SK-N-SH treated with all-trans-retinoic acid at 6 μM for 48 hours (cell line): ENCODE data around the gene YIPF2.

ENCODE experiments used
- ATAC-seq: fragments of 200-7000 bp; cut with Tn5 transposase; 3 replicates; pipeline ENCODE4 v1.9.1; 2020; ENCODE audit warnings: mild to moderate bottlenecking, moderate library complexity
- ARNTL ChIP-seq: fragments of 450-650 bp; formaldehyde crosslinking; IDR thresholded peaks from 2 replicates; pipeline ENCODE4 v1.5.0; 2020; ENCODE audit warnings: low read depth, mild to moderate bottlenecking, moderate library complexity, borderline replicate concordance
- BACH2 ChIP-seq: fragments of 250-450 bp; sonication (Bioruptor Pico); IDR thresholded peaks from 2 replicates; pipeline ENCODE4 v1.9.0; 2021; ENCODE audit warnings: mild to moderate bottlenecking, borderline replicate concordance
- CSDC2 ChIP-seq: fragments of 250-450 bp; sonication (Bioruptor Pico); IDR thresholded peaks from 2 replicates; pipeline ENCODE4 v1.5.0; 2020; ENCODE audit warnings: mild to moderate bottlenecking, moderate library complexity
- ESRRG ChIP-seq: fragments of 250-450 bp; sonication (Bioruptor Pico); IDR thresholded peaks from 2 replicates; pipeline ENCODE4 v1.6.1; 2021; ENCODE audit warnings: mild to moderate bottlenecking
- GLIS3 ChIP-seq: fragments of 250-450 bp; sonication (Bioruptor Pico); IDR thresholded peaks from 2 replicates; pipeline ENCODE4 v1.5.0; 2020; ENCODE audit warnings: mild to moderate bottlenecking, moderate library complexity
- ISL1 ChIP-seq: fragments of 250-450 bp; sonication (Bioruptor Pico); IDR thresholded peaks from 2 replicates; pipeline ENCODE4 v2.1.2; 2022; ENCODE audit warnings: mild to moderate bottlenecking, moderate library complexity
- OSR1 ChIP-seq: fragments of 250-450 bp; sonication (Bioruptor Pico); IDR thresholded peaks from 2 replicates; pipeline ENCODE4 v1.8.0; 2022; ENCODE audit warnings: moderate library complexity, mild to moderate bottlenecking, inconsistent platforms
- PPARA ChIP-seq: fragments of 250-450 bp; sonication (Bioruptor Pico); IDR thresholded peaks from 2 replicates; pipeline ENCODE4 v1.5.0; 2020; ENCODE audit warnings: mild to moderate bottlenecking, borderline replicate concordance
- RARB ChIP-seq: fragments of 250-450 bp; sonication (Bioruptor Pico); IDR thresholded peaks from 2 replicates; pipeline ENCODE4 v1.8.0; 2021; ENCODE audit warnings: mild to moderate bottlenecking, moderate library complexity
- SNAI2 ChIP-seq: fragments of 250-450 bp; sonication (Bioruptor Pico); IDR thresholded peaks from 2 replicates; pipeline ENCODE4 v1.5.0; 2020; ENCODE audit warnings: mild to moderate bottlenecking, moderate library complexity
- TCF4 ChIP-seq: fragments of 250-450 bp; sonication (Bioruptor Pico); IDR thresholded peaks from 2 replicates; pipeline ENCODE4 v1.8.0; 2021; ENCODE audit warnings: mild to moderate bottlenecking, moderate library complexity, borderline replicate concordance
- TOX ChIP-seq: fragments of 250-450 bp; sonication (Bioruptor Pico); IDR thresholded peaks from 2 replicates; pipeline ENCODE4 v1.8.0; 2021; ENCODE audit warnings: mild to moderate bottlenecking, moderate library complexity, borderline replicate concordance
- ZC3H10 ChIP-seq: fragments of 250-450 bp; sonication (Bioruptor Pico); IDR thresholded peaks from 2 replicates; pipeline ENCODE4 v1.5.1; 2021; ENCODE audit warnings: mild to moderate bottlenecking, moderate library complexity
- ZFP3 ChIP-seq: fragments of 250-450 bp; sonication (Bioruptor Pico); IDR thresholded peaks from 2 replicates; pipeline ENCODE4 v1.5.0; 2020; ENCODE audit warnings: mild to moderate bottlenecking, moderate library complexity
- ZFP30 ChIP-seq: fragments of 450-650 bp; formaldehyde crosslinking; IDR thresholded peaks from 2 replicates; pipeline ENCODE4 v1.5.0; 2022; ENCODE audit warnings: mild to moderate bottlenecking, moderate library complexity
- ZNF565 ChIP-seq: fragments of 450-650 bp; formaldehyde crosslinking; conservative IDR thresholded peaks from 2 replicates; pipeline ENCODE4 v1.5.0; 2020; ENCODE audit warnings: low read depth, mild to moderate bottlenecking, moderate library complexity
- ZNF70 ChIP-seq: fragments of 450-650 bp; formaldehyde crosslinking; IDR thresholded peaks from 2 replicates; pipeline ENCODE4 v1.5.0; 2020; ENCODE audit warnings: mild to moderate bottlenecking, moderate library complexity
- ZNF8 ChIP-seq: fragments of 450-650 bp; formaldehyde crosslinking; IDR thresholded peaks from 2 replicates; pipeline ENCODE4 v1.5.0; 2020; ENCODE audit warnings: mild to moderate bottlenecking, moderate library complexity
- TF ChIP-seq, protein P1 (sequence below): fragments of 250-450 bp; sonication (Bioruptor Pico); IDR thresholded peaks from 2 replicates; pipeline ENCODE4 v1.8.0; 2021; ENCODE audit warnings: low read depth, mild to moderate bottlenecking, moderate library complexity, borderline replicate concordance
- TF ChIP-seq, protein P2 (sequence below): fragments of 250-450 bp; sonication (Bioruptor Pico); IDR thresholded peaks from 2 replicates; pipeline ENCODE4 v1.5.1; 2020; ENCODE audit warnings: low read depth, mild to moderate bottlenecking, moderate library complexity
- TF ChIP-seq, protein P3 (sequence below): fragments of 250-450 bp; sonication (Bioruptor Pico); IDR thresholded peaks from 2 replicates; pipeline ENCODE4 v1.5.0; 2020; ENCODE audit warnings: mild to moderate bottlenecking, moderate library complexity
- TF ChIP-seq, protein P4 (sequence below): fragments of 250-450 bp; sonication (Bioruptor Pico); IDR thresholded peaks from 2 replicates; pipeline ENCODE4 v1.8.0; 2020; ENCODE audit warnings: mild to moderate bottlenecking, moderate library complexity, borderline replicate concordance
- TF ChIP-seq, protein P5 (sequence below): fragments of 250-450 bp; sonication (Bioruptor Pico); IDR thresholded peaks from 2 replicates; pipeline ENCODE4 v1.5.1; 2021; ENCODE audit warnings: mild to moderate bottlenecking, moderate library complexity

The YIPF2 gene

DNA sequence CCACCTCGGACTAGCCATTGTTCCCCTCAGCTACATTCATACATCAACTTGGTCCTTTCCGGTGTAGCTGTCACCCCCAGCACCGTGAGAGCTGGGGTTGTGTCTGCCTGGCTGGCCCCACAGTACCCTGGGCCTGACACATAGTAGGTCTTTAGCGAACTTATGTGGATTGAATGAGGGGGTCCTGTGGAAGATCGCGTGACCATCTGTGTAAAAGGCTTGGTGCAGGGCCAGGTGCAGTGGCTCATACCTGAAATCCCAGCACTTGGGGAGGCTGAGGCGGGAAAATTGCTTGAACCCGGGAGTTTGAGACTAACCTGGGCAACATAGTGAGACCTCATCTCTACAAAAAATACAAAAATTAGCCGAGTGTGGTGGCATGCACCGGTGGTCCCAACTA lies 34.4 kb upstream of the YIPF2 start (continued):
- TF ChIP-seq, protein P1, sequence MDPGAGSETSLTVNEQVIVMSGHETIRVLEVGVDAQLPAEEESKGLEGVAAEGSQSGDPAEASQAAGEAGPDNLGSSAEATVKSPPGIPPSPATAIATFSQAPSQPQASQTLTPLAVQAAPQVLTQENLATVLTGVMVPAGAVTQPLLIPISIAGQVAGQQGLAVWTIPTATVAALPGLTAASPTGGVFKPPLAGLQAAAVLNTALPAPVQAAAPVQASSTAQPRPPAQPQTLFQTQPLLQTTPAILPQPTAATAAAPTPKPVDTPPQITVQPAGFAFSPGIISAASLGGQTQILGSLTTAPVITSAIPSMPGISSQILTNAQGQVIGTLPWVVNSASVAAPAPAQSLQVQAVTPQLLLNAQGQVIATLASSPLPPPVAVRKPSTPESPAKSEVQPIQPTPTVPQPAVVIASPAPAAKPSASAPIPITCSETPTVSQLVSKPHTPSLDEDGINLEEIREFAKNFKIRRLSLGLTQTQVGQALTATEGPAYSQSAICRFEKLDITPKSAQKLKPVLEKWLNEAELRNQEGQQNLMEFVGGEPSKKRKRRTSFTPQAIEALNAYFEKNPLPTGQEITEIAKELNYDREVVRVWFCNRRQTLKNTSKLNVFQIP (CRISPR knock-in tag), result no peak
- TF ChIP-seq ESRRG (CRISPR knock-in tag), result no peak
- no peak for TF ChIP-seq TCF4 (CRISPR knock-in tag)
- TF ChIP-seq RARB (CRISPR knock-in tag), result no peak
- no peak for TF ChIP-seq ZNF70 (CRISPR knock-in tag)
- no peak for TF ChIP-seq ZC3H10 (CRISPR knock-in tag)
- no peak for TF ChIP-seq OSR1
- no peak for TF ChIP-seq PPARA
- TF ChIP-seq SNAI2 (CRISPR knock-in tag), result no peak

DNA sequence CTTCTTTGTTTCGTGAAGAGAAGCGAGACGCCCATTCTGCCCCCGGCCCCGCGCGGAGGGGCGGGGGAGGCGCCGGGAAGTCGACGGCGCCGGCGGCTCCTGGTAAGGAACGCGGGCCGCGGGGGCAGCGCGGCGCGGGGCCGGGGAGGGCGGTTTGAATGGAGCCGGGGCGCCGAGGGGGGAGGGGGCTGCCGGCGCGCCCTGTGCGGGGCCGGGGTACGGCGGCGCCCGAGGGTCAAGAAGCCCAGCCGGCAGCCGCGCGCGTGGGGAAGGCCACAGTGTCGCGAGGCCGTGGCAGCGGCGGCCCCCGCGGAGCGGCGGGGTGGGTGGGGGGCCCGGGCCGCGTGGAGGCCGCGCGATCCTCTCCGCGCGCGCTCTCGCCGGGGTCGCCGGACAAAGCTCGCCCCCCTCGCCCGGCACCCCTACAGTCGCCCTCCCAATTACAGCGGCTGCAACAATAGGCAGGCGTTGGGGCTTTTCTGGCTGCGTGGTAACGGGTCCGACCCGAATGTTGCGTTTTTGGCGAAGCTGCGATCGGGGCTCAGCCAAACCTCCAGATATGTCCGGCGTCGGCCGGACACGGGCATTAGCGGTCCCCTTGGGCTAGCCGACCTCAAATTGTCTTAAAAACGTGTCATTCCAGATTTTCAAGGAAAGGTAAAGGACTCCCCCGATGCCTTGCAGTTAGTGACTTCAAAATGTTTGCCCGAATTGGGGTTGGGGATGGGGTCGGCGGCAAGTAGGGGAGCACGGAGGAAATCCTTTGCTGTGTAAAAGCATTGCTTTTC lies 32.8 kb upstream of the YIPF2 start:
- TF ChIP-seq ISL1 (CRISPR knock-in tag) (no peak), SNAI2 (CRISPR knock-in tag) (no peak), ARNTL (CRISPR knock-in tag) (no peak), TOX (CRISPR knock-in tag) (no peak), TCF4 (CRISPR knock-in tag) (no peak)
- TF ChIP-seq, protein P1 (CRISPR knock-in tag), result no peak
- peak; percentile 31 for ATAC-seq

DNA sequence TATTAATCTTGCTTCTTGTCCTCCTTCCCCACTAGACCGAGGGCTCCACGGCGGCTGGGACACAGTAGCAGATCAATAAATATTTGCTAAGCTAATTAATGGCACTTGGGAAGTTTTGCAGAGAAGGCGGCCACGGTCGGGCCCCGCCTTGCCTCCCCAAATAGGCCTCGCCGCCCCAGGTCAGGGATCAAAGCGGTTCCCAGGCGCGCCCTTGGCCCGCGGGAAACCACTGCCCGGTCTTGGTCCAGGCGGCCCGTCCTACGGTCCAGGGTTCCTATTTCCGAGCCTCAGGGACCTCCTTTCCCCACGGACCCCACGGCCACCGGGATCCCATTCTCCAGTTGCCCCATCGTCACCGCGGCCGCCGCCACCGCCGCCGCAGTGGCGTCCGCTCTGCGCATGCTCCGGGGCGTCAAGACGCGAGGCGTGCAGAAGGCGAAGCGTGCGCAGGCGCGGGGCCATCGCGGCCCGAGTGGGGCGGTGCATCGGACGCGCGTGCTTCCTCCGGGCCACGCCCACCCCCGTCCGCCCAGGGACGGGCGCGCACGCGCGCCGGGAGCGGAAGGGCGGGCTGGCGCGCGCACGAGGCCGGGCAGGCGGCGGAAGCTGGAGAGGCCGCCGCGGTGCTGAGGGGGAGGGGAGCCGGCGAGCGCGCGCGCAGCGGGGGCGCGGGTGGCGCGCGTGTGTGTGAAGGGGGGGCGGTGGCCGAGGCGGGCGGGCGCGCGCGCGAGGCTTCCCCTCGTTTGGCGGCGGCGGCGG lies 32.1 kb upstream of the YIPF2 start, which contains the start of gene SMARCA4:
TSS of gene SMARCA4 (plus strand) at position 717 of the 759 bp plus-strand sequence. CDS start 23,122 bp downstream, outside the sequence.
- ATAC-seq, result peak; percentile 84
- TF ChIP-seq, protein P2, sequence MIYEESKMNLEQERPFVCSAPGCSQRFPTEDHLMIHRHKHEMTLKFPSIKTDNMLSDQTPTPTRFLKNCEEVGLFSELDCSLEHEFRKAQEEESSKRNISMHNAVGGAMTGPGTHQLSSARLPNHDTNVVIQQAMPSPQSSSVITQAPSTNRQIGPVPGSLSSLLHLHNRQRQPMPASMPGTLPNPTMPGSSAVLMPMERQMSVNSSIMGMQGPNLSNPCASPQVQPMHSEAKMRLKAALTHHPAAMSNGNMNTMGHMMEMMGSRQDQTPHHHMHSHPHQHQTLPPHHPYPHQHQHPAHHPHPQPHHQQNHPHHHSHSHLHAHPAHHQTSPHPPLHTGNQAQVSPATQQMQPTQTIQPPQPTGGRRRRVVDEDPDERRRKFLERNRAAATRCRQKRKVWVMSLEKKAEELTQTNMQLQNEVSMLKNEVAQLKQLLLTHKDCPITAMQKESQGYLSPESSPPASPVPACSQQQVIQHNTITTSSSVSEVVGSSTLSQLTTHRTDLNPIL (CRISPR knock-in tag), result no peak
- no peak for TF ChIP-seq TOX (CRISPR knock-in tag)
- TF ChIP-seq TCF4 (CRISPR knock-in tag), result no peak
- peak; percentile 95 for TF ChIP-seq CSDC2 (CRISPR knock-in tag)
- TF ChIP-seq PPARA, result peak; percentile 82; the same call in 1 of the 2 replicates
- TF ChIP-seq ZNF8 (CRISPR knock-in tag), result no peak
- TF ChIP-seq BACH2 (CRISPR knock-in tag), result no peak
- TF ChIP-seq RARB (CRISPR knock-in tag), result no peak
- TF ChIP-seq ESRRG (CRISPR knock-in tag), result no peak
- peak; percentile 97 for TF ChIP-seq SNAI2 (CRISPR knock-in tag)
- no peak for TF ChIP-seq ZNF565 (CRISPR knock-in tag)
- no peak for TF ChIP-seq ZFP3 (CRISPR knock-in tag)
- no peak for TF ChIP-seq GLIS3 (CRISPR knock-in tag)
- TF ChIP-seq OSR1, result peak; percentile 77; the same call in 1 of the 2 replicates
- TF ChIP-seq ZC3H10 (CRISPR knock-in tag), result 0 out of 2 replicates have a peak, but pooled peaks have one; percentile 40
- no peak for TF ChIP-seq ZNF70 (CRISPR knock-in tag)
- TF ChIP-seq, protein P3, sequence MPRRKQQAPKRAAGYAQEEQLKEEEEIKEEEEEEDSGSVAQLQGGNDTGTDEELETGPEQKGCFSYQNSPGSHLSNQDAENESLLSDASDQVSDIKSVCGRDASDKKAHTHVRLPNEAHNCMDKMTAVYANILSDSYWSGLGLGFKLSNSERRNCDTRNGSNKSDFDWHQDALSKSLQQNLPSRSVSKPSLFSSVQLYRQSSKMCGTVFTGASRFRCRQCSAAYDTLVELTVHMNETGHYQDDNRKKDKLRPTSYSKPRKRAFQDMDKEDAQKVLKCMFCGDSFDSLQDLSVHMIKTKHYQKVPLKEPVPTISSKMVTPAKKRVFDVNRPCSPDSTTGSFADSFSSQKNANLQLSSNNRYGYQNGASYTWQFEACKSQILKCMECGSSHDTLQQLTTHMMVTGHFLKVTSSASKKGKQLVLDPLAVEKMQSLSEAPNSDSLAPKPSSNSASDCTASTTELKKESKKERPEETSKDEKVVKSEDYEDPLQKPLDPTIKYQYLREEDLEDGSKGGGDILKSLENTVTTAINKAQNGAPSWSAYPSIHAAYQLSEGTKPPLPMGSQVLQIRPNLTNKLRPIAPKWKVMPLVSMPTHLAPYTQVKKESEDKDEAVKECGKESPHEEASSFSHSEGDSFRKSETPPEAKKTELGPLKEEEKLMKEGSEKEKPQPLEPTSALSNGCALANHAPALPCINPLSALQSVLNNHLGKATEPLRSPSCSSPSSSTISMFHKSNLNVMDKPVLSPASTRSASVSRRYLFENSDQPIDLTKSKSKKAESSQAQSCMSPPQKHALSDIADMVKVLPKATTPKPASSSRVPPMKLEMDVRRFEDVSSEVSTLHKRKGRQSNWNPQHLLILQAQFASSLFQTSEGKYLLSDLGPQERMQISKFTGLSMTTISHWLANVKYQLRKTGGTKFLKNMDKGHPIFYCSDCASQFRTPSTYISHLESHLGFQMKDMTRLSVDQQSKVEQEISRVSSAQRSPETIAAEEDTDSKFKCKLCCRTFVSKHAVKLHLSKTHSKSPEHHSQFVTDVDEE (CRISPR knock-in tag), result peak; percentile 96
- no peak for TF ChIP-seq ISL1 (CRISPR knock-in tag)
- TF ChIP-seq, protein P4, sequence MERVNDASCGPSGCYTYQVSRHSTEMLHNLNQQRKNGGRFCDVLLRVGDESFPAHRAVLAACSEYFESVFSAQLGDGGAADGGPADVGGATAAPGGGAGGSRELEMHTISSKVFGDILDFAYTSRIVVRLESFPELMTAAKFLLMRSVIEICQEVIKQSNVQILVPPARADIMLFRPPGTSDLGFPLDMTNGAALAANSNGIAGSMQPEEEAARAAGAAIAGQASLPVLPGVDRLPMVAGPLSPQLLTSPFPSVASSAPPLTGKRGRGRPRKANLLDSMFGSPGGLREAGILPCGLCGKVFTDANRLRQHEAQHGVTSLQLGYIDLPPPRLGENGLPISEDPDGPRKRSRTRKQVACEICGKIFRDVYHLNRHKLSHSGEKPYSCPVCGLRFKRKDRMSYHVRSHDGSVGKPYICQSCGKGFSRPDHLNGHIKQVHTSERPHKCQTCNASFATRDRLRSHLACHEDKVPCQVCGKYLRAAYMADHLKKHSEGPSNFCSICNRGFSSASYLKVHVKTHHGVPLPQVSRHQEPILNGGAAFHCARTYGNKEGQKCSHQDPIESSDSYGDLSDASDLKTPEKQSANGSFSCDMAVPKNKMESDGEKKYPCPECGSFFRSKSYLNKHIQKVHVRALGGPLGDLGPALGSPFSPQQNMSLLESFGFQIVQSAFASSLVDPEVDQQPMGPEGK (CRISPR knock-in tag), result no peak
- TF ChIP-seq ARNTL (CRISPR knock-in tag), result peak; percentile 72; the same call in 1 of the 2 replicates
- TF ChIP-seq, protein P5, sequence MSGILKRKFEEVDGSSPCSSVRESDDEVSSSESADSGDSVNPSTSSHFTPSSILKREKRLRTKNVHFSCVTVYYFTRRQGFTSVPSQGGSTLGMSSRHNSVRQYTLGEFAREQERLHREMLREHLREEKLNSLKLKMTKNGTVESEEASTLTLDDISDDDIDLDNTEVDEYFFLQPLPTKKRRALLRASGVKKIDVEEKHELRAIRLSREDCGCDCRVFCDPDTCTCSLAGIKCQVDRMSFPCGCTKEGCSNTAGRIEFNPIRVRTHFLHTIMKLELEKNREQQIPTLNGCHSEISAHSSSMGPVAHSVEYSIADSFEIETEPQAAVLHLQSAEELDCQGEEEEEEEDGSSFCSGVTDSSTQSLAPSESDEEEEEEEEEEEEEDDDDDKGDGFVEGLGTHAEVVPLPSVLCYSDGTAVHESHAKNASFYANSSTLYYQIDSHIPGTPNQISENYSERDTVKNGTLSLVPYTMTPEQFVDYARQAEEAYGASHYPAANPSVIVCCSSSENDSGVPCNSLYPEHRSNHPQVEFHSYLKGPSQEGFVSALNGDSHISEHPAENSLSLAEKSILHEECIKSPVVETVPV (CRISPR knock-in tag), result no peak
- TF ChIP-seq ZFP30 (CRISPR knock-in tag), result peak; percentile 18; the same call in 1 of the 2 replicates
